ENCODE measurements around the gene ZBTB44.

- TF ChIP-seq POLR2AphosphoS5 (IDR thresholded peaks at IDR 0.05; ENCODE audit: insufficient read depth in 1 of 2, low read depth in 1 of 2) (no peak), CTCF (IDR thresholded peaks at IDR 0.05) (no peak)
Observed at GRCh38 chr11:130201026-130201425, 113.7 kb downstream of the ZBTB44 start.
